LNCaP clone FGC (cell line): Measurements from ENCODE around the gene AHCYL1.

Experiments
- DNase-seq: peaks from one replicate; pipeline ENCODE4 v3.0.0-alpha.2; 2011; ENCODE audit warnings: low read depth
- H3K4me3 ChIP-seq: 2 replicates; pipeline ENCODE4 v1.5.1; 2011; ENCODE audit warnings: mild to moderate bottlenecking, low read depth, low read length, control low read depth
- TF ChIP-seq, protein P1 (sequence below): IDR thresholded peaks from 2 replicates; pipeline ENCODE4 v1.5.1; 2012; ENCODE audit warnings: mild to moderate bottlenecking; ENCODE audit not compliant: control insufficient read depth, insufficient read depth; ENCODE audit errors: extremely low read depth

Gene AHCYL1

DNA sequence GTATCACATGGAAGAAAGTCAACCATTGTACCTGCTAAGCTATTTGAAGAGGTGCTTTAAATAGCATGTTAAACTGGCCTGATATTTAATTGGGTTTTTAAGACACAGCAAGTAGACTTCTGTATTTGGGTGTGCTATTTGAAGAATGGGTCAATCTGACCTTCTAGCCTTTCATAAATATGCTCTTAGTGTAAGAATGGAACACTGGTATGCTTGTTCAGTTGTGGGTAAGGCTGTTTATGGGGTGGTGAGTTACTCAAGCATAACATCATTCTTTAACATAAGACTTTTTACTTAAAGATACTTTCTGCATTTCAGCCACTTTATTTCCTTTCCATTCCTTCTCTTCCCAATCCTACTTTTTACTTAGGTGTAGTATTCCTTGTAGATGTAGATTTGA lies 21.4 kb downstream of the AHCYL1 start:
- TF ChIP-seq, protein P1, sequence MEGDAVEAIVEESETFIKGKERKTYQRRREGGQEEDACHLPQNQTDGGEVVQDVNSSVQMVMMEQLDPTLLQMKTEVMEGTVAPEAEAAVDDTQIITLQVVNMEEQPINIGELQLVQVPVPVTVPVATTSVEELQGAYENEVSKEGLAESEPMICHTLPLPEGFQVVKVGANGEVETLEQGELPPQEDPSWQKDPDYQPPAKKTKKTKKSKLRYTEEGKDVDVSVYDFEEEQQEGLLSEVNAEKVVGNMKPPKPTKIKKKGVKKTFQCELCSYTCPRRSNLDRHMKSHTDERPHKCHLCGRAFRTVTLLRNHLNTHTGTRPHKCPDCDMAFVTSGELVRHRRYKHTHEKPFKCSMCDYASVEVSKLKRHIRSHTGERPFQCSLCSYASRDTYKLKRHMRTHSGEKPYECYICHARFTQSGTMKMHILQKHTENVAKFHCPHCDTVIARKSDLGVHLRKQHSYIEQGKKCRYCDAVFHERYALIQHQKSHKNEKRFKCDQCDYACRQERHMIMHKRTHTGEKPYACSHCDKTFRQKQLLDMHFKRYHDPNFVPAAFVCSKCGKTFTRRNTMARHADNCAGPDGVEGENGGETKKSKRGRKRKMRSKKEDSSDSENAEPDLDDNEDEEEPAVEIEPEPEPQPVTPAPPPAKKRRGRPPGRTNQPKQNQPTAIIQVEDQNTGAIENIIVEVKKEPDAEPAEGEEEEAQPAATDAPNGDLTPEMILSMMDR, result no peak
- no peak for DNase-seq
- H3K4me3 ChIP-seq, result no peak overlapping the region

- TF ChIP-seq, protein P1, result no peak
- H3K4me3 ChIP-seq, result no peak overlapping the region
- DNase-seq, result no peak
Observed at GRCh38 chr1:110006516-110006915, 22.0 kb downstream of the AHCYL1 start.

GRCh38 chr1:110007046-110007830 lies 22.7 kb downstream of the AHCYL1 start:
- H3K4me3 ChIP-seq, result peak overlapping the region; percentile 5
- peak; percentile 59 for DNase-seq
- TF ChIP-seq, protein P1, result no peak

GRCh38 chr1:110008971-110009565 lies 24.5 kb downstream of the AHCYL1 start:
- DNase-seq, result no peak
- no peak overlapping the region for H3K4me3 ChIP-seq
- TF ChIP-seq, protein P1, result no peak

DNA sequence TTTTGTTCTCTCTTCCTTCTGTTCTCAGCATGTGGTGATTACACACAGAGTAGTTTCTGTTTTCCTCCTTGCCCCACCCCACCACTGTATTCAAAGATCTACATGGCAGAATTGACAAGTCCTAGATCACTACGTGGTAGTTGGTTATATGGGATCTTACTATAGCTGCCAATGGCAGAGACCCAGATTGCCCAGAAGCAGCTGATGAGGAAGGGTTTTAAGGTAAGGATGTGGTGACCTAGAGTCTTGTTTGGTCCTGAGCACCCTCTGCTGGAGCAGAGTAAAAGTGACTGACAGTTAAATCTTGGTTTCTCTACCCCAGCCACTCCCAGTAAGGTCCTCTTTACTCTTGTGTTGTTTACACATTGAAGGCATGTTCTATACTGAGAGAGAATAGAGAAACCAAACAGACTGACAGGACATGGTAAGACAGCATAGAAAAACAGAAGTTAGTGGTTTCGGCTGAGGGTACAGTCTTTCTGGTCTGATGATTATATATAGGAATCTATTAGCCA lies 27.0 kb downstream of the AHCYL1 start:
- peak; percentile 61 for DNase-seq
- TF ChIP-seq, protein P1, result peak; percentile 65
- no peak overlapping the region for H3K4me3 ChIP-seq

DNA sequence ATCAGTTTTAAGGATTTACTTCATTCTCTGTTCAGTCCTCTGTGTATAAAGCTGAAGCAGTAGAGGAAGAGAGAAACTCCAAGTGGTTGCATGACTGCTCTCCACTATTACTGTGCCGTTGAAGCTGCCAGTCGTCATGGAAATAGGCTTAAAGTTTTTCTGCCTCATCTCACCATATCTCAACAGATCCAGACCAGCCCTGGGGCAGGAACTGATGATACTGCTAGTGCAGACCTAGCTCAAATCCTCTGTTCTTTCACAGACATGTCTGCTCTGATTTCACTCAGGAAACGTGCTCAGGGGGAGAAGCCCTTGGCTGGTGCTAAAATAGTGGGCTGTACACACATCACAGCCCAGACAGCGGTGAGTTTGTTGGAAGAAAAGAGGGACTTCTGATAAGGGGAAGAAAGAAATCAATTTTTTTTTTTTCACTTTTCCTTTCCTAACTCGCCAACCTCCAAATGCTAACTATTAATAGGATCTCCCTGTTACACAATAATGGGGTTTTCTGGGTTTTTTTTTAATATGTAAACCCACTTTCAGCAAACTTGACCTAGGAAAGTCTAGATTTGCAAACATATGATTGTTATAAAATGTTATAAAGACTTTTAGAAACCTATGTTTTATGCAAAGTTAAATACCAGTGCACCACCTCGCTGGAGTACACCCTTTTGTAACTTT lies 27.7 kb downstream of the AHCYL1 start:
- TF ChIP-seq, protein P1, result no peak
- DNase-seq, result no peak
- no peak overlapping the region for H3K4me3 ChIP-seq
